GM19324 (cell line): ENCODE results near the gene MBNL2.

Experiments
- ATAC-seq: cut with Tn5 transposase; IDR thresholded peaks from one replicate; pipeline ENCODE4 v1.9.1; 2021; ENCODE audit warnings: mild to moderate bottlenecking, moderate library complexity; ENCODE audit not compliant: unreplicated experiment, low FRiP score

Gene MBNL2

DNA sequence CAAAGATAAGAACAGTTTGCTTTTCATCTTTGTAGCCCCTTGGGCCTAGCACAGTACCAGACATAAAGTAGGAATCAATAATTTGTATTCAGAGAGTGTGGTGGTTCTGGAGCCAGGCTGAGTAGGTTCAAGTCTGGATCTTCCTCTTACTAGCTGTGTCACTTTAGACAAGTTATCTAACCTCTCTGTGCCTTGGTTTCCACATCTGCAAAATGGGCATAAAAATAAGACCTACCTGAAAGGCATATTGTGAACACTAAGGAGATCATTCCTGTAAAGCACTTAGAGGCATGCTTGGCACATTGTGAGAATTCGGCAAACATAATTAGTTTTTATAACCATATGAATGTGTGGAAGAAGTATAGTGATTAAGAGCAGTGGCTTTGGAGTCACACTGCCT, 95.8 kb downstream of the MBNL2 start:
- ATAC-seq: no peak

DNA sequence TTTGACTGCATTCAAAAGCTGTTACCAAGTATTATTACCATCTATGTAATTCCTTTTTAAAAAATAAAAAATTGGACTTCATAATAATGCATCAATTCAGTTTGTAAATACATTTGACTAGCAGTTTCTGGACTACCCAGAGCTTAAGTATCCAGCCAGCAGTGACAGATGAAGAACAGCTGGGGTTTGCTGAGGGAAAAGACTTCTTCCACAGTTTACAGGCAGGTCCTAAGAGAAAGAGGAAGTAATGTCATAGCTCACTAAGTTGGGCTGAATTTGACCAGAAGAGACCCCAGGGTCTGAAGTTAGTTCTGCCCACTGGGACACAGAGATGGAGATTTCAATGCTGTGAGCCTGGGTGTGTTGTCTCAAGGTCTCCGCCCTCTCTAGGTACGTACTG, 96.4 kb downstream of the MBNL2 start:
- ATAC-seq: no peak

DNA sequence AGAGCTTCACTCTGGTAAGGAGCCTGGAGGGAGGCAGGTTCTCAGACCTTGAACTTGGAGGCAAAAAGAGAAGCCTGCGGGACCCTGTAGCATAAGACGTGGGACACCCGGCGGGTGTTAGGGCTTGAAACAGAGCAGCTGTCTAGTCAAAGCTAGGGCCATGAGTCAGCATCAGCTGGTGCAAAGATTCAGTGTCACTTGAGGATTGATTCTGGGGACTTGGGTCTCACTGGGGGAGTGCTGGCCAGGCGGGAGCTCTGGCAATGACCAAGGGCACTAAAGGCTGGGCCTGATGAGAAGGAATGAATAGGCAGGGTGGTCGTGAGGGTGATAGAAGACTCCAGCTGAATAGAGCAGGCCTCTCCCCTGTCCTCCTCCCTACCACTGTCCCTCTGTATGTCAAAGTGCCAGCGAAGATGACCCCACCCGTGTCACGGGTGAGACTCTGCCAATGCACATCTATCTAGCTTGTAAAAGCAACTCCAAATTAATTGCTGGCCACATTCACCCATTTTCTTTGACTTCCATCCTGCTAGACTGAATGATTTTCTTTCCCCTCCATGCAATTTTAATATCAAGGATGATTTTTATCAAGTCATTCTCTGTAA, 97.1 kb downstream of the MBNL2 start:
- no peak for ATAC-seq

DNA sequence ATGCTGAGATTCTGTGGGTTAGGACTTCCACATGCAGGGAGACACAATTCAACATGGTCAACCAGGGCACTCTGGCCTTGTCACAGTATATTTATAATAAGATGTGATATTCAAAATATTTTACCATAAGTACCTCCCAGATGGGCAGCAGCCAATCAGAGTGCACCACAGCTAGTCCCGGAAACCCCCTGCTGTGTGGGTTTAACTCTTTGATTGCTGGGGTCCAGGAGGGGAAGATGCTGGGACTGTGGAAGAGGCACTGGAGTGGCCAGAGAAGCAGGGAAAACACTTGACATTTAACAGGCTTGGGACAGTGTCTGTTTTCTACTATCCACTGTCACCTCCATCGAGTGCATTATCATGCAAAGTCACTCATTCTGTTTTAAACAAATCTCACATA, 99.0 kb downstream of the MBNL2 start:
- no peak for ATAC-seq

DNA sequence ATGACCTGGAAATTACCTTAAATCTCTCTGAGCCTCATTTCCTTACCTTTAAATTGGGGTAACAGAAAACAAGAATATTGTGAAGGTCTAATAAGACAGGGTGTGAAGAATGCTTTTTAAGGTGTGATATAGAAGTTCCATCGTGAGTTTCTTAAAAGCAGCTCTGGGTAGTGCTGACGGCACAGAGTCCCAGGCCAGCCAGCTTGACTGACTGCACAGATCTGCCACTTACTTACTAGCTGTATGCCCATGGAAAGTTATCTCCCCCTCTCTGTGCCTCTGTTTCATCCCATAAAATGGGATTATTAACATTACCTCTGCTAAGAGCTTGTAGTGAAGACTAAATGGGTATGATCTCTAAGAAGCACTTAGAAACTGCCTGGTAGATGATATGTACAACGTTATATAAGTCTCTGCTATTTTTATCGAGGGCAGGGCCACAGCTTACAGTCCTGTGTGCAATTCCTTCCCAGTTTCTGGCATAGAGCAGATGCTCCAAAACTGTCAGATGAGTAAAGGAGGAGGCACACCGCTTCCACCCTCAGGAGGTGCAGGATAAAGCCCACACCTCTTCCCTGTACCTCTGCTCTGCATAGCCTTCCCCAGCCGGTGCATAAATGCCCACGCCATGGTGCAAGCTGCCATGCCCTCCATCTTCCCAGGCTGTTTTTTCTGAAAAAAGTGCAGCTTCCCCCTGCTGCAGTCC, 99.6 kb downstream of the MBNL2 start:
- no peak for ATAC-seq

DNA sequence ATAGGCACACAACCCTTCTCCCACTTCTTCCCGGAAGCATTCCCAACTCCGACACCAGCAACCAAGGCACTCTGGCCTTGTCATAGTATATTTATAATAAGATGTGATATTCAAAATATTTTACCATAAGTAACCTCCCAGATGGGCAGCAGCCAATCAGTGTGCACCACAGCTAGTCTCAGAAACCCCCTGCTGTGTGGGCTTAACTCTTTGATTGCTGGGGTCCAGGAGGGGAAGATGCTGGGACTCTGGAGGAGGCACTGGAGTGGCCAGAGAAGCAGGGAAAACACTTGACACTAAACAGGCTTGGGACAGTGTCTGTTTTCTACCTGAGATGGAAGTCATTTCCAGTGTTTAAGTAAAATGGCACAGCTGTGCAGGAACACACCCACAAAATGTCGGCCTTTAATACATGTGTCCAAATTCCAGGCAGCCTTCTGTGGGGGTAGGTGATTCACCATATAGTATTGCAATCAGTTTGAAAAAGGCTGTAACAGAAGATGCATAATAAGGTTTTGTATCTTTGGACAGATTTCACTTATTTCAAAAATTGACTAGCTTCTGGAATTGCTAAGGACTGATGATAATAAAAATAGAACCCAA, 100.7 kb downstream of the MBNL2 start:
- no peak for ATAC-seq

DNA sequence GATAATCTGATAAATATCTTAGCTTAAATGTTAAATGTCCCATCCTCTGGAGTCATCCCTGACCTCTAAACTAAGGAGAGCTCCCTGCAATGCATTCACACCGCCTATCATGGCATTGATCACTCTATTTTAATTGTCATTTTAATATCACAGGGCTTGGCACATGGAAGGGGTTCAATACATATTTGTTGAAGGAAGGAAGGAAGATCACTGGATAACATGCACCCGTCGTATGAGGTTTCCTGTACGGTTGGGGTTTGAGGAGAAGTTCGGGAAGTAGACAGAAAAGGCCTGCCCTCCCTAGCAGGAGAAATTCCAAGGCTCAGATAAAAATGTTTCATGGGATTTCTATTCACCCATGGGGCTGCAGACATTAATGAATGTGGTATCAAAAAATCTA, 102.0 kb downstream of the MBNL2 start:
- ATAC-seq: no peak

DNA sequence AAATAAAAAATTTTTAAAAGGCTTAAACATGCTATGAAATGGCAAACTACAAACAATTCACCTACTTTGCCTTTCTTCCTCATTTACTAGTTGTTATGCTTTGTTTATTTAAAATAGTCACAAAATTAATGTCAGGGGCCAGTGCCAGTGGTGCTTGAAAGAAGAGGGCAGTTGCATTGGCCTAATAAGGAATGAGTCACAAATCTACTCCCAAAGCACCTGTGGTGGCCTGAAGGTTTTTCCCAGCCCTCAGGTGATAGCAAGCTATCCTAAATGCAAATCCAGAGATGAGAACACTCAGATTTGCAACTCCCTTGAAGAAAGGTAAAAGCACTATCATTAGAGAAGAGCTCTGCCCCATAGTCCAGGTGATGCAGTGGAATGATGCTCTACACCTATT, 103.6 kb downstream of the MBNL2 start:
- ATAC-seq: no peak

DNA sequence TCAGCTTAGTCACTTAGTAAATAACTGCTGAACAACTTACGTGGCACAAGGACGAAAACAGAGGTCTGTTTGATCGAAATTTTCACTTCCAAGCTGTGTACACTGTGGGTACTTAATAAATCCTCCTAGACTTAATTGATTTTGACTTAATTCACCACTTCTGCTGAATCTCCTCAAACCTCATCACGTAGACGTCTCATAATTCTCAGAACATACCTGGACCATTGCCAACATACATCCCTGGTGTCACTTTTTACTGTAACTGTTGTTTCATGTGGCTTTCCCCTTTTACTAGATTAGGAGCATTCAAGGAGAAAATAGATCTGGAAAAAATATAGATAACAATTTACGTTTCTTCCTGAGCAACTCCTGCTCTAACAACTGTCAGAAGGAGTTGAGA, 105.0 kb downstream of the MBNL2 start:
- ATAC-seq: no peak

DNA sequence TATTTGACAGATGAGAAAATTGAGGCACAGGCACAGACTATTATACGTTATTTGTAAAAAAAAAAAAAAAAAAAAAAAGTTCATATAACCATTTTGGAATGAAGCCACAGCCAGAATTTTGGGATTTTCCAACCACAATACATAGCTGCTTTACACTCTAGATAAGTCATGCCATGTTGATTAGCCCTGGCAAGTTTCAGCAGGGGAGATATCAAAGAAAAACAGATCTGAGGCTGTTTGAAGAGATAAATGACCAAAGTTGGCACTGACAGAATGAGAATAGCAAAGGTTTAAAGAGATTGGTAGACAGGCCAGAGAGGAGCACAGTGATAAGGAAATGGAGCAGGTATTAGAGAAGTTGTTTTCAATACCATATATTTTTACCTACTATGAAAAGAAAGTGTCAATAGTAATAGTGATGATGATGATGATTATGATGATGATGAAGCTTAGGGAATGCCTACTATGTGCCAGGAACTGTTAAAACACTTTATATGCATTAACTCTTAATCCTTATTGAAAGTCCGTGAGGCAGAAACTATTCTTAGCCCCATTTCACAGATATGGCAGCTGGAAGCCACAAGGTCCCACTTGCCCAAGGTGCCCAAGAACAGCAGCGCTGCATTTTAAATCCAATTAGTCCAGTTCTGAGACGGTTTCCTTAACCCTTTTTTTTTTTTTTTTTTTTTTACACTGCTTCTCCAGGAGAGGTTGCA, 105.5 kb downstream of the MBNL2 start:
- ATAC-seq: no peak

DNA sequence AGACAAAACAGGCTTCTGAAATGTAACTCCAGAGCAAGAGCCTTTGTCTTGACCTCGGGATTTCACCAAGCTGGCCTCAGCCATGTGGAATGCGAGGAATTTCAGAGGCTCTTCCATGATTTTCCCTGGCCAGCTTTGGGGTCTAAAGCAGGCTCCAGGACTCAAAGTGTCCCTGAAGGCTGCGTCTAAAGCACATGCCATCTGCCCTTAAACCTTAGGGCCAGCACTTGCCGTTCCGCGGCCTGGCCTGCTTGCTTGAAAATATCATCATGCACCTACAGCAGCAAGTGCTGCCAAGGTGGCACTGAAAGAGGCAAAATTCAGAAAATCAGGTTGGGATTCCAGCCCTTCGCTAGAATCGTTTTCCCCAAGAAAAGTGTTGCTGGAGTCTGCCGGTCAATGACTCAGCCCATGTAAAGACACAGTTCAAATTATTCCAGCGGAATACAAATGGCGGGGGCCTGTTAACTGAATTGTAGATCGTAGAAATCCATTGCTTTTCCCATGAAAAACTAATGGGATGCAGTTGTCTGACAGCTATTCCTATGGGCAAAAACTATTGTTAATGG, 106.2 kb downstream of the MBNL2 start:
- no peak for ATAC-seq

DNA sequence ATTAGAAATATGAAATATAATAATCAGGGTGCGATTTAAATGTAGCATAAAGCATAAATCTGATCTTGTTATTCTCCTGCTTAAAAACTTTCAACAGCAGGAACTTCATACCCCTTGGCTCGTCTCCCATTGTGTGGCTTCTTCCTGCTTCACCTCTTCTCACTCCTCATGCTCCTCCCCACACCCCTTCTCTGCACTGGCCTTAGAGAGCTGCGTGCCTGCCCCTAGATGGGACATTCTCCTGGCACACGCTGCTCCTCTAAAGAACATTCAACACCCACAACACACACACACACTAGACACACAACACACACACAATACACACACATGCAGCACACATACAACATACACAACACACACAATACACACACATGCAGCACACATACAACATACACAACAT, 107.2 kb downstream of the MBNL2 start:
- ATAC-seq: no peak

DNA sequence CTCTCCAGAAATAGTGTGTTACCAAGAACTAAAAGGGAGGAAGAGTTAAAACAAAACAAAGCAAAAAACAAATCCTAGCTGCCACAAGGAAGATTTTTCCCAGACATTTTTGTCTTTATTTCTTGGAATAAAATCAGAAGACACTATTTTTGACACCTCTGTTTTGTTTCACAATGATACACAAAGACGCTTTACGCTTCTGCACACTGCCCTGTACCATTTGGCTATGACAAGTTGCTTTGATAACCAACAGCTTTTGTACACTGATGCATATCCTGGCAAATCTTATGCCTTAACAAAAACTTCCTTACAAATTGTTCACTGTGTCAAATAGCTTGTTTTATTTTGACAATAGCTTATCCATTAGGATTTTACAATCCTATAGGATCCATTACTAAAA, 108.3 kb downstream of the MBNL2 start:
- no peak for ATAC-seq

DNA sequence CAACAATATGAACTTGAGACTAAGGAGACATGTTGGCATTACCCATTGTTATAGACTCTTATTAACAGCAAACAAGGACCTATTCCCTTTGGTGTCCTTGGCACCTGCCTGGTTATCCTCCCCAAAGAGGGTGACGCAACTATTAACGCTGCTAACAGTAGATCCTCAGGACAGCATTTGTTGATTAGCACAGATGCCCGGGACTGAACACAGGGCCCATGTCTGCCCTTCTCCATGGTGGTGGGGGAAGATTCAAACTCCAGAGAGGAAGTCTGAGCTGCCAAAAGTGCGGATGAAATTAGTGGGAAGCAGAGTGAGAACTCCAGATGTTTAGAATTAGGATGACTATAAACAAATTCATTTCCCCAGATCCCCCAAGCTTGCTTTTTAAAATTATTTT, 110.6 kb downstream of the MBNL2 start:
- no peak for ATAC-seq

DNA sequence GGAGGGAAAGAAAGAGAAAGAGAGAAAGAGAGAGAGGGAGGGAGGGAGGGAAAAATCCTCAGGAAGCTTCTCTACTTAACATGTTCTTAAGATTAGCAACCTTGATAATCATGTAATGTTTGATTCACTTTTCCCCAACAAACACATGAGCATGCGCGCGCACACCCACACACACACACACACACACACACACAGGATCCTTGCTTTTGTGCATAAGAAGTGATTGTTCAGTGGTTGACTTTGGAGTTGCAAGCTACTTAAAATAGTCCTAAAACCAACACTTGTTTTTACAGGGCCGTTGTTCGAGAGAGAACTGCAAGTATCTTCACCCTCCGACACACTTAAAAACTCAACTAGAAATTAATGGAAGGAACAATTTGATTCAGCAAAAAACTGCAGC, 111.8 kb downstream of the MBNL2 start:
- no peak for ATAC-seq

DNA sequence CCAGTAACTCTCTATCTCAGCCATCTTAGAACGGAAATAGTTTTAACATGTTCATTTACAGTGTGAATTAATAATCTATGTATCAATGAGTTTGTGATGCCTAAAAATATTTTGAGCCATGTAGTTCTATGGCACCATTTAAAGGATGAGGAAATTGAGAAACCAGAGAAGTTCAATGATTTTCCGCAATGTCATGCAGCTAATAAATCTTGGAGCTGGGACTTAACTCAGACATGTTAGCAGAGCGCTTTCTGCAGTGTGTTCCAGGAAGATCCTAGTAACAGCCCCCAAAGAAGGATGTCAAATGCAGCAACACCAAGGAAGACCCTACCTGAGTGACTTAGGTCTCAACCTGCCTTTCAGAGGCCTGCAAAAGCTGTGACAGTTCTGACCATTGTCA, 112.6 kb downstream of the MBNL2 start:
- no peak for ATAC-seq

DNA sequence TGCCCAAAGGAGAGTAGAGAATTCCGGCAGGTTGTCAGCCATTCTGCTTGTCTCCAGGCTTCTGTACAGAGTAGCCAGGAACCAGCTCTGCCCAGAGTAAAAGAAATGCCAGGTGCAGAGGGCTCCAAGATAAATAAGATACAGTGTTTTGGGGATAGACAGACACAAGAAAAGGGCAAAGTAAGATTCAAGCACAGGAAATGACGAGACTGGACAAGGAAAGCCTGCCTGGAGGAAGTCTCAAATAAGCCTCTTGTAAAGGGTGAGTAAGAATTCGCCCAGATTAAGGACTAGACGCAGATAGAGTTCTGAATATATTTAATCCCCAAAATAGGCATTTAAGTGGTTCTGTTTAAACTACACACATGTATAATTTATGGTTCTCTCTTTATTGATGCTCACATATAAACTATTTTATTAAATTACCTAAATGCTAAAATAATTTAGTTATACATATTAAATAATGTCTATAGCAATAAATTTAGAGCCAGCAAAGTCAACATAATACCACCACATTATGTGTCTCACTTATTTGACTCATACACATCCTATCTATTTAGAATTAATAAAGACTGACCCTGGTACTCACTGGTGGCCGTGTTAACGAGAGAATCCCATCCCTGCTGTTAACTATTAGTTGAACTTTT, 113.5 kb downstream of the MBNL2 start:
- ATAC-seq: no peak

DNA sequence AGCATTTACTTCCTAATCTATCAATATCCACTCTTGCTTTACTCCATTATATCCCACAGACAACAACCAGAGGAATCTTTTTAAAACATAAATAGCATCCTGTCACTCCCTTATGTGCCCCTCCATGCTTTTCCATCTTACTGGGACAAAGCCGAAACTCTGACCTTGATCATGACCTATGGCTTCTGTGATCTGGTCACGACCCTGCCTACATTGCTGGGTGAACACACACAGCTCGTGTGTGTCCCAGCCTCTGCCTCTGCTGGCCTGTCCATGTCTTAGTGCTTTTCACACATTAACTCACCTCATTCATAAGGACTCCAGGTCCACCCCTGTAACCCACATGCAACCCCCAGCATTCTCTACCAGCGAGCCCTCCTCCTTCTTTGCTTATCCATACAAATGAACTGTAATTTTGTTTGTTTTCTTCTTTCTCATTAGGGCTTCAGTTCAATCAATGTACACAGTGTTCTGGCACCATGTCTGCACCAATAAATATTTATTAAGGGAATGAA, 115.9 kb downstream of the MBNL2 start:
- no peak for ATAC-seq

DNA sequence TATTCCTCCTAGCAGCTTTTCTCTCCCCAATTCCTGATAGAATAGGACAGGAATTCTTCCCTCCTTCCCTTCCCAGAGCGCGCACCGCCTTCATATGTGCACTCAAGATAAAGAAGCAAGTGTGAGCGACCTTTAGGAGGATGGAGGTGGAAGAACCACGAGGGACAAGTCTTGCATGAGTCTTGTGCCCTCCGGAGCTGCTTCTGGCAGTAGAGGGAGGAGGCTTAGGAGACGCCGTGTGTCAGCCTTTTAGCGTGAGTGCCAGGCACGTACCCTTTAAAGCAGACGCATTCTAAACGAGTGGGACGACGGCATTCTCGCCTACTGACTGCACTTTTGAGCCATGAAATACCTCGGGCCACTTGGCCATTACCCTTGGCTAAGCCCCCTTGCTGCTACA, 116.4 kb downstream of the MBNL2 start:
- ATAC-seq: no peak
